Kidney glomerular epithelial cell (primary cell): ENCODE results near the gene PLEKHG4.
A peak's percentile ranks its signal among the peaks of the same experiment; 100 is the strongest.

Experiments used
- DNase-seq: peaks from one replicate; lab custom pipeline; 2025; lab: John Stamatoyannopoulos, UW

Gene PLEKHG4

DNA sequence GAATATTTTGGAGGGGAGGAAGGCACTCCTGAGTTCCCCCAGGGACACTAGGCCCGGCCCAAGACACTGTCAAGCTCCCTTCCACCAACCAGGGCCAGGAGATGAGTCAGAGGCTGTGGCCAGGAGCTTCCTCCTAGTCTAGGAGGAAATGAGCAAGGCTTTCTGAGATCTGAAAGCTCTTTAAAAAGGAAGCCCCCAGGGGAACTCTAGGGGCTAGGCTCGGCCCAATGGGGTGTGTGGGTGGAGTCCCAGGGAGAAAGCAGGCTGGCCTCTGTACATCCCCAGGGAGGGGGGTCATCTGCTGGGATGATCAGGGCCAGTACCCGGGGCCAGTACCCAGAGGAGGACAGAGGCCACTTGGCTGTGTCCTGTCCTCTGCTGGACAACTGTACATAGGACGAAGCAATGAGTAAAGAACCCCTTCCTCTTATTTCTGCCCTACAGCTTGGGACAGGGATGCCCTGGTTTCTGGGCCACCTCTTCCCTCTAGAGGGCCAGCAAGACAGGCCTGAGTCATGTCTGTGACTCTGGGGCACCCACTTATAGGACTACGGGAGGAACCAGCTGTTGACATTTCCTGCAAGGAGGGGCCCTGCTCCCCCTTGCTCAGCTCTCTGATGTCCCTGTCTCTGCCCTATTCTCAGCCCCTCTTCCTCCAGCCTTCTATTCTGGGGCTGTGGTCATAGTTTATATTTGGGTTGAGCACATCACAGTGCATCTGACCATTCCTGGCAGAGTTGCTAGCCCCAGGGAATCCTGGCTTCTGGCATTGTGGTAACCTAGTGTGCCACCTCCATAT is 34.7 kb upstream of the PLEKHG4 start:
- peak; percentile 30 for DNase-seq

GRCh38 chr16:67245186-67245585 is 34.1 kb upstream of the PLEKHG4 start:
- no peak for DNase-seq

DNA sequence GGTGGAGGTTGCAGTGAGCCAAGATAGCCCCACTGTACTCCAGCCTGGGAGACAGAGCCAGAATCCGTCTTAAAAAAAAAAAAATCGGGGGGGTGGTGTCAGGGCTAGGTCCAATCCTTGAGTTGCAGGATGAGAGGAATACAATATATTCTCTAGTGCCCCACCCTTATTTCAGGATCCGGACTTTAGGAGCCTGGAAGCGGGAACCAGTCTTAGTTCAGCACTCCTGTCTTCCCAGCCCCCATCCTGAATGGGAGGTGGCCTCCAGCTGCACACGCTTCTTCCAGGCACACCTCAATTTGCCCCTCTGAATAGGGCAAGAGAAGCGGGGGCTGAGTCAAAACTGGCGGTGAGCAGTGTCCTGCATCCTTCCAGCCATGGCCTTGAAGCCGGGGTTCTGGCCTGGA is 33.7 kb upstream of the PLEKHG4 start:
- no peak for DNase-seq

- DNase-seq: peak; percentile 33
Observed at GRCh38 chr16:67246081-67246755, 33.1 kb upstream of the PLEKHG4 start.

DNA sequence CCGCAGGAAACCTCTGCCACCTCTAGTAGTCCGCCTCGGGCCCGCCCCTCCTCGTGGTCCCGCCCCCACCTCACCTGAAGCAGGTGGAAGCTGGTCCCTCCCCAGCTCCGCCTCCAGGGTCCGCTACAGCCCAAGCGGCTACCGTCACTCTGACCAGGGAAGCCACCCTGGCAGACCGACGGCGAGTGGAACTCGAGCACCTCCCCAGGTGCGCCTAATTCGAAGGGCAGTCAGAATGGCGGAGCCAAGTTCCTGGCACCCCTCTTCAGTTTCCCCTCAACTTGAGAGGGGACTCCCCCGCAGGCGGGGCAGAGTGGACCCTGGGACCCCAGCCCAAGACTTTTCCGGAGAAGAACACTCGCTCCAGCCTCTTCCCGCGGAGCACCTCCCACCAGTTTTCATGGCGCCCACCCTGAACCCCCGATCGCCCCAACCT is 32.6 kb upstream of the PLEKHG4 start:
- no peak for DNase-seq

GRCh38 chr16:67247192-67248072 is 31.9 kb upstream of the PLEKHG4 start, which contains the start of gene FHOD1:
Gene FHOD1, minus strand, starts transcription at chr16:67247481. Its CDS starts 71 bp downstream, at chr16:67247410.
- peak; percentile 95 for DNase-seq

GRCh38 chr16:67248073-67248400 is 31.3 kb upstream of the PLEKHG4 start:
- no peak for DNase-seq

- no peak for DNase-seq
Observed at GRCh38 chr16:67248401-67249177, 30.7 kb upstream of the PLEKHG4 start, which contains the start of gene SLC9A5. Gene SLC9A5, plus strand, starts transcription at chr16:67248979. Its CDS starts 36 bp downstream, at chr16:67249015.

- no peak for DNase-seq
Observed at GRCh38 chr16:67249178-67250044, 29.9 kb upstream of the PLEKHG4 start.

GRCh38 chr16:67250045-67250327 is 29.3 kb upstream of the PLEKHG4 start:
- no peak for DNase-seq

DNA sequence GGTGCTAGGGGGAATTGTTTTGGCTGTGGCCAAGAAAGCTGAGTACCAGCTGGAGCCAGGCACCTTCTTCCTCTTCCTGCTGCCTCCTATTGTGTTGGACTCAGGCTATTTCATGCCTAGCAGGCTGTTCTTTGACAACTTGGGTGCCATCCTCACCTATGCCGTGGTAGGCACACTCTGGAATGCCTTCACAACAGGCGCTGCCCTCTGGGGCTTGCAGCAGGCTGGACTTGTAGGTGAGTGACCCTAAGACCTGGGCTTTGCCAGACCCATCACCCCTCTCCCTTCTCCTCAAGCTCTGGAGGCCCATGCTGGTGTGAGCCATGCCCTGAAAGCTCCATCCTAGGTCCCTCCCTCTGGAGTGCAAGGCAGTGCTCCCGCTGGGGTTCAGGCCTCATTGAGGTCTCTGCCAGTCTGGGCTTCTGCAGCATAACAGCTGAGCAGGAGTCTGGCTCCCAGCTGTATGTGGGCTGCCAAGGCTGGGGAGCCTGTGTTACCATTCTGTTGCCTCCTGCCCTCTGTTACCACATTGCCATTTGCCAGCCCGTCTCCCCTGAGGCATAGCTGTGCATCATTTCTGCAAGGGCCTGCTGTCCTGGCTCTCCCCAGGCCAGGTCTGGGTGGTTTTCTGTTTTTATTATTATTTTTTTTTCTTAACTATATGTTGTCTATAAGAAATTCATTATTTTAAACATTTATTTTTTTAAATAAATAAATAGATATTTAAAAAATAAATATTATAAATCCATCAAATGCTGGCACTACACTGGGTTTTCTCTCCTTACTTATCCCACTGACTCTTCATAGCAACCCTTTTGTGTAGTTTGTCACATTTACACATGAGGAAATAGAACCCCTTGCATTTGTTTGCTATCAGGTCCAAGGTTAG is 26.5 kb upstream of the PLEKHG4 start:
- DNase-seq: no peak

GRCh38 chr16:67254801-67255552 is 24.4 kb upstream of the PLEKHG4 start:
- DNase-seq: no peak

DNA sequence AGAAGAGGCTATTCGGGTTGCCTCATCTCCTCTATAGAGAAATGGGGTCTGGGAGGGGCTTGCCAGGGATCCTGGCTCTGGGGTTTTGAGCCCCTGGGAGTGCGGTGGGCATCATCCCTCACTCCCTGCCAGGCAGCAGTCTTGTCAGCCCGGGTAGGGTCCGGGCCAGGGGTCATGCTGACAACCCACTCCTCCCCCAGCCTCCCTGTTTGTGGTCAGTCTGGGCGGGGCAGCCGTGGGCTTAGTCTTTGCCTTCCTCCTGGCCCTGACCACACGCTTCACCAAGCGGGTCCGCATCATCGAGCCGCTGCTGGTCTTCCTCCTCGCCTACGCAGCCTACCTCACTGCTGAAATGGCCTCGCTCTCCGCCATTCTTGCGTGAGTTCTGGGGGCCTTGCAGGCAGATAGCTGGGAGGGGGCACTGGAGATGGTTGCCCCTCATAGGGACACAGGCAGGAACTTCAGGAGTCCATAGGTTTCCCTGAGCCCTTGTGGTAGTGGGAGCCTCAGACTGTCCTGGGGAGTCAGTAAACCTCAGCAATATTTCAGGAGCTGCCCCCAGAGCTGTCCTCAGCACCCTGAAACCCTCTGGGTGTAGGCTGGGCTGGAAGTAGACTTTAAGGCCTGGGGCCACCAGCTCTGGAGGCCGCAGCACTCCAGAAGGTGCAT is 23.6 kb upstream of the PLEKHG4 start:
- no peak for DNase-seq

DNA sequence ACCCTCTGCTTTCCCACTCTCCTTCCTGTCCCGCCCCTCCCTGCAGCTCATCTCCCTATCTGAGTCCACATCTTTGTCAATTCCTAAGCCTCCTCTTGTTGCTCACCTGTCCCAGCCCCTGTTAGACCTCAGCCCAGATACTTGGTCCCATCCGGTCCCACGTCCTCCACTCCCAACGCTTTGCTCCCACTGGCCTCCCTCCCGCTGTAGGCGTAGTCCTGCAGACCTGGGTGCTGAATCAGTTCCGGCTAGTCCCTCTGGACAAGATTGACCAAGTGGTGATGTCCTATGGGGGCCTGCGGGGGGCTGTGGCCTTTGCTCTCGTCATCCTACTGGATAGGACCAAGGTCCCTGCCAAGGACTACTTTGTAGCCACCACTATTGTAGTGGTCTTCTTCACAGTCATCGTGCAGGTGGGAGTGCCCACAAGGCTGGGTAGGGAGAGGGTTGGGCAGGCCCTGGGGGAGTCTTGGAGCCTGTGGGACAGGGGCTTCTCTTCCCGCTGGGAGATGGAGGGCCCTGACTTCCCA is 22.6 kb upstream of the PLEKHG4 start:
- DNase-seq: no peak

DNA sequence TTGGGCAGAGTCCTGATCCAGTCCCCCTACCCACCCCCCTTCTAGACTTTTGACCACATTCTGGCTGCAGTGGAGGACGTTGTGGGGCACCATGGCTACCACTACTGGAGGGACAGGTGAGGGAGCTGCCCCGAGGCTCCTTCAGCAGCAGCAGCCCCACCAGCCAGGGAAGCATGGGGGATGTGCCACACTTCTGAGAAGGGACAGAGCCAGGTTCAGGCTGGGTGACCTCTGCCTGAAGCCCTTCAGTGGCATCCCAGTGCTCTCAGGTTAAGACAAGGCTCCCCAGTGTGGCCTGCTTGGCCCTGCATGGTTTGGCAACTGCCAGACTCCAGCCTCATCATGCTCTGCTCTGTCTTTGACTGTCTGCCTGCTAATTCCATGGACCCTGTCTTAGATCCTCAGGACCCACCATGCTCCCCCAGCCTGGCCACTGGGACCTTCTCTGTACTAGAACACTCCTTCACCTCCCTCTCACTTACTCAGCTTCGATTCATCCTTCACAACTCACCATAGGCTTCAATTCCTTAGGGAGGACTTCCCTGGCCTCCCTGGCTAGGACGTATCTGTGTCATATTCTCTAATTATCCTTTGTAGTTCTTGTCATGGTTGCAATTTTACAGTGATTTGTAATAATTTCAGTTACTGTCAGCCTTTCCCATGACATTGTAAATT is 21.7 kb upstream of the PLEKHG4 start:
- no peak for DNase-seq

GRCh38 chr16:67258161-67258835 is 21.0 kb upstream of the PLEKHG4 start:
- DNase-seq: no peak

DNA sequence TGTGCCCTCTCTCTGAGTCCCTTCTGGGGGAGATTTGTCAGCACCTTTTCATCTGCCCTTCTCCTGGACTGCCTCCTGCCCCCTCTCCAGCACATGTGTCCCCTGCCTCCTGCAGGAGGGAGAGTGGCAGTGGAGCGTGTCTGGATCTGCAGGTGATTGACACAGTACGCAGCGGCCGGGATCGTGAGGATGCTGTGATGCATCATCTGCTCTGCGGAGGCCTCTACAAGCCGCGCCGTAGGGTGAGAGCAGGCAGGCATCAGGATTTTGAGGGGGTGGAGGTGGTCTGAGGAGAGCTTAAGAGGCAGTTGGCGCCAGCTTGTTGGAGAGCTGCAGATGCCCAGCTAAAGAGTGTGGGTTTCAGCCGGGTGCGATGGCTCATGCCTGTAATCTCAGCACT is 19.6 kb upstream of the PLEKHG4 start:
- DNase-seq: no peak
